GM19397 (cell line): ENCODE results near the gene PKD1L1.
"Not testable (repeated sequence)": the region's sequence is repeated elsewhere in the genome, so short reads cannot be mapped to it uniquely, and the experiment has no call there.

Source experiments
- ATAC-seq: cut with Tn5 transposase; IDR thresholded peaks from one replicate; pipeline ENCODE4 v1.9.1; 2021; ENCODE audit warnings: mild to moderate bottlenecking, moderate library complexity; ENCODE audit not compliant: unreplicated experiment

The PKD1L1 gene

DNA sequence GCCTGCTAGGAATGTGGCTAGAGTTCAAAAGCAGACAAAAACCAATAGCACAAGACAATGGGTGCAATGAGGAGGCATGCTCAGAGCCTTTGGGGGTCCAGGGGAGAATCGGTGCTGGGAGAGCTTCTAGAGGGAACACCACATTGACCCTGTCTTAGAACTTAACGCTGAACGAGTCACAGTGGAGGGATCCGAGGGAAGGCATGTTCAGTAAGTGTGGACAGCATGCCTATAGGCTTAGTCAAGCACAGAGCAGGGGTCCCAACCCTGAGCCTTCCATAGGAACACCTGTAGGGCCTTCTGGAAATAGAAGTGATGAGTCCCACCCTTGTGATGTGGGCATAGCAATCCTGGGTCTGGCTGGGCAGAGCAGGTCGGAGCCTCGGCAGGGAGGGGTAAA is 148.7 kb downstream of the PKD1L1 start:
- ATAC-seq = no peak

- no peak for ATAC-seq
Observed at GRCh38 chr7:47796347-47796746, 151.9 kb downstream of the PKD1L1 start.

- no peak for ATAC-seq
Observed at GRCh38 chr7:47795631-47796030, 152.6 kb downstream of the PKD1L1 start.

- not testable (repeated sequence) for ATAC-seq
Observed at GRCh38 chr7:47795126-47795525, 153.1 kb downstream of the PKD1L1 start.

- ATAC-seq = no peak
Observed at GRCh38 chr7:47794016-47794415, 154.2 kb downstream of the PKD1L1 start.

GRCh38 chr7:47793186-47793585 is 155.1 kb downstream of the PKD1L1 start:
- ATAC-seq = not testable (repeated sequence)

GRCh38 chr7:47792521-47793121 is 155.6 kb downstream of the PKD1L1 start:
- ATAC-seq = no peak

DNA sequence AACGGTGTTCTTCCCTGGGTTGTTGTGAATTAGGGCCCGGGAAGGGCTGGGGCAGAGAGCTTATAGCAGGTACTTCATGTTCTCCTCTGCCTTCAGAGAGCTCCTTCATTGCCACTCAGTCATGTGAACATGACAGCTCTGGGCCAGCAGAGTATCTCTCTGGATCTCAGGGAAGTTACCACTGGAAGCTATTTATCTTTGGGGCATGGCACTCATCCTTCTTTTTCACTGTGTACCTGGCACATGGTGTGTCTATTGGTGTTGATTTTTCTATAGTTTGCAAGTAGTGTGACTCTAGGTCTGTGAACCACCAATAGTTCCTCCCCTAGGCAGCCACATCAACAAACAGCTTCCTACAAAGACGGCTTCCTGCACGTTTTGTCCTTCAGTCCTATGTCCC is 156.6 kb downstream of the PKD1L1 start:
- ATAC-seq = no peak

DNA sequence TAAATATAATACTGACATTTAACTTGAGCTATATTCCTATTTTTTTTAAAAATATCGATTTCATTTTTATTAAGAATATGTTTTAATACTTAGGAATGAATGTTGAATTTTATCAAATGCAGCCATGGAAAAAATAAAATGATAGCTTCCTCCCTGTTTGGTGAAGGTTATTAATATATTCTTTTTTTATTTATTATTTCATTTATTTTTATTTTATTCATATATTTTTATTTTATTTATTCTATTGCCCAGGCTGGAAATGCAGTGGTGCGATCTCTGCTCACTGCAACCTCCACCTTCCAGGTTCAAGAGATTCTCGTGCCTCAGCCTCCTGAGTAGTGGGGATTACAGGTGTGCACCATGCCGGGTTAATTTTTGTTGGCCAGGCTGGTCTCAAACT is 160.2 kb downstream of the PKD1L1 start:
- ATAC-seq = no peak

GRCh38 chr7:47787249-47788069 is 160.8 kb downstream of the PKD1L1 start:
- ATAC-seq = no peak

- no peak for ATAC-seq
Observed at GRCh38 chr7:47786557-47787248, 161.6 kb downstream of the PKD1L1 start.

- no peak for ATAC-seq
Observed at GRCh38 chr7:47785923-47786556, 162.2 kb downstream of the PKD1L1 start.

GRCh38 chr7:47783456-47784223 is 164.6 kb downstream of the PKD1L1 start:
- ATAC-seq = no peak

- ATAC-seq = no peak
Observed at GRCh38 chr7:47782792-47783191, 165.5 kb downstream of the PKD1L1 start.

DNA sequence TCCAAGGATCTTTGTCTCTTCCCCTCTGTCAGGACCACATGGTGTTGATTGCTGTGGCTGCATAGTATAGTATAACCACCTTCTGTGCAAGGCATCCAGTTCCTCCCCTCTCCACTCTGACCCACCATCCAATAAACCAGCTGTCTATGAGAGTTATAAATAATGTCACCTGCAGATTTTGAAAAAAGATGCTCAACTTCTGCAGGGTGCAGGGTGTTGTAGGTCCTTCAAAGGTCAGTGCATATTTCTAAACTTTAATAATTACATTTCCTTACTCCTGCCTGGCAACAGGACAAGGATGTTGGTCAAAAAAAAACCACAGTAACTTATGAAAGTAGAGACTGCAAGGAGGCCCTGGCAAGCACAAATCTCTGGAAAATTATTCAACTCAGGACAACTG is 166.2 kb downstream of the PKD1L1 start:
- ATAC-seq = no peak

- no peak for ATAC-seq
Observed at GRCh38 chr7:47780555-47780954, 167.7 kb downstream of the PKD1L1 start.

GRCh38 chr7:47779341-47779771 is 168.9 kb downstream of the PKD1L1 start:
- no peak for ATAC-seq

GRCh38 chr7:47778153-47778661 is 170.1 kb downstream of the PKD1L1 start:
- no peak for ATAC-seq

- ATAC-seq = no peak
Observed at GRCh38 chr7:47777531-47778152, 170.6 kb downstream of the PKD1L1 start.

- no peak for ATAC-seq
Observed at GRCh38 chr7:47776335-47776734, 171.9 kb downstream of the PKD1L1 start.
